HFF-Myc (cell line): ENCODE results near the gene MRPS22.
A peak's percentile ranks its signal among the peaks of the same experiment; 100 is the strongest.
"Not testable (repeated sequence)": the region's sequence is repeated elsewhere in the genome, so short reads cannot be mapped to it uniquely, and the experiment has no call there.

Experiments used
- DNase-seq: peaks from one replicate; pipeline ENCODE4 v3.0.0-alpha.2; 2011; ENCODE audit warnings: low read depth; ENCODE audit errors: extremely low read depth
- H3K4me3 ChIP-seq: replicated peaks from 2 replicates; pipeline ENCODE4 v1.5.1; 2011; ENCODE audit warnings: low read depth, mild to moderate bottlenecking, control low read depth, low read length
- TF ChIP-seq, protein P1 (sequence below): IDR thresholded peaks from 2 replicates; pipeline ENCODE4 v1.5.1; 2012; ENCODE audit warnings: mild to moderate bottlenecking, low read depth, low read length, control low read depth; ENCODE audit errors: missing control alignments

MRPS22 gene

DNA sequence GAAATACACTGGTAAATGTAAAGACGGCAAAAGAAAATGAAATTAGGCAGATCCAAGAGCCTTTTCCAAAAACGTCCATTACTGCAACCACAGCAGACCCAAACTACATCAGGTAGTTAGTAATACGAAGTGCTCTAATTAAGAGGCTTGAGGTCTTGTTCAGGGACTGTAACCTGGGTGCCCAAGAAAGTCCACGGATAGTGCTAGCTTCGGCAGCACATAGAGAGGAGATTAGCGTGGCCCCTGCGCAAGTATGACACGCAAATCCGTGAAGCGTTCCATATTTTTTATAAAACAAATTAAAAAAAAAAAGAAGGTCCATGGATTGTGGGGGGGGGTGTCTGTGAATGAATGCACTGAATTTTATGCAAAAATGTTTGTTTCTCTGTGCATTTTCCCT, 44.3 kb downstream of the MRPS22 start:
- peak overlapping the region; percentile 91 for H3K4me3 ChIP-seq
- TF ChIP-seq, protein P1, sequence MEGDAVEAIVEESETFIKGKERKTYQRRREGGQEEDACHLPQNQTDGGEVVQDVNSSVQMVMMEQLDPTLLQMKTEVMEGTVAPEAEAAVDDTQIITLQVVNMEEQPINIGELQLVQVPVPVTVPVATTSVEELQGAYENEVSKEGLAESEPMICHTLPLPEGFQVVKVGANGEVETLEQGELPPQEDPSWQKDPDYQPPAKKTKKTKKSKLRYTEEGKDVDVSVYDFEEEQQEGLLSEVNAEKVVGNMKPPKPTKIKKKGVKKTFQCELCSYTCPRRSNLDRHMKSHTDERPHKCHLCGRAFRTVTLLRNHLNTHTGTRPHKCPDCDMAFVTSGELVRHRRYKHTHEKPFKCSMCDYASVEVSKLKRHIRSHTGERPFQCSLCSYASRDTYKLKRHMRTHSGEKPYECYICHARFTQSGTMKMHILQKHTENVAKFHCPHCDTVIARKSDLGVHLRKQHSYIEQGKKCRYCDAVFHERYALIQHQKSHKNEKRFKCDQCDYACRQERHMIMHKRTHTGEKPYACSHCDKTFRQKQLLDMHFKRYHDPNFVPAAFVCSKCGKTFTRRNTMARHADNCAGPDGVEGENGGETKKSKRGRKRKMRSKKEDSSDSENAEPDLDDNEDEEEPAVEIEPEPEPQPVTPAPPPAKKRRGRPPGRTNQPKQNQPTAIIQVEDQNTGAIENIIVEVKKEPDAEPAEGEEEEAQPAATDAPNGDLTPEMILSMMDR = no peak
- DNase-seq = no peak

DNA sequence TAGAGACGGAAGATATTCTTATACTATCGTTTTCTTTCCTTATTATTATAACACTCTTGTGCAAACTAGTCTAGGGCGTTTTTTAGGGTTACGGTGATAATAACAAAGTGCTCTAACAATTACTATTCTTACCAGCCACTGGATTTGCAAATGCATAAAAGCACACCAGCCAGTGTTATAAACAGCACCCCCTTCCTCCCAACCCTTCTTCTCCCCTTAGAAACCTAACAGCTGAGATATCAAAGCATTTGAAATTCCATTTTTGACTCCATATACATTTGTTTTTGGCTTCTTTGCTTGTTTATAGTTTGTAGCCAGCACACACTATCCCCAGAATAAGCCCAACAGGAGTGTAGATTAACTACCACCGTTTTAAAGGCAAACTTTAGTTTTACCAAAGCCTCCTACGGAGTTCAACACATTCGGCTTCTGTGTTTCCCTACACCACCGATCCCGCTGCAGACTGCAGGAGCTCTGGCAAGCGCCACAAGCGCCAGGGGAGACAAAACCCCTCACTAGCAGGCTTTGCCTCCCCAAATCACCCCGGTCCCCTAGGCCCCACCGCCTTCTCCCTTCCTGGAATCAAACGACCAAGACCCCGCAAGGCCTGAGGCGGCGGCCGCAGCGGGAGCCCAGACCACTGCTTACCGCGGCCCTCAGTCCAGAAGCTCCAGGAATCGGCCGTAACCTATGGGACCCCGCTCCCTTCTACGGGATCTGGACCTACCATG, 45.2 kb downstream of the MRPS22 start:
- TF ChIP-seq, protein P1 = no peak
- DNase-seq = no peak

DNA sequence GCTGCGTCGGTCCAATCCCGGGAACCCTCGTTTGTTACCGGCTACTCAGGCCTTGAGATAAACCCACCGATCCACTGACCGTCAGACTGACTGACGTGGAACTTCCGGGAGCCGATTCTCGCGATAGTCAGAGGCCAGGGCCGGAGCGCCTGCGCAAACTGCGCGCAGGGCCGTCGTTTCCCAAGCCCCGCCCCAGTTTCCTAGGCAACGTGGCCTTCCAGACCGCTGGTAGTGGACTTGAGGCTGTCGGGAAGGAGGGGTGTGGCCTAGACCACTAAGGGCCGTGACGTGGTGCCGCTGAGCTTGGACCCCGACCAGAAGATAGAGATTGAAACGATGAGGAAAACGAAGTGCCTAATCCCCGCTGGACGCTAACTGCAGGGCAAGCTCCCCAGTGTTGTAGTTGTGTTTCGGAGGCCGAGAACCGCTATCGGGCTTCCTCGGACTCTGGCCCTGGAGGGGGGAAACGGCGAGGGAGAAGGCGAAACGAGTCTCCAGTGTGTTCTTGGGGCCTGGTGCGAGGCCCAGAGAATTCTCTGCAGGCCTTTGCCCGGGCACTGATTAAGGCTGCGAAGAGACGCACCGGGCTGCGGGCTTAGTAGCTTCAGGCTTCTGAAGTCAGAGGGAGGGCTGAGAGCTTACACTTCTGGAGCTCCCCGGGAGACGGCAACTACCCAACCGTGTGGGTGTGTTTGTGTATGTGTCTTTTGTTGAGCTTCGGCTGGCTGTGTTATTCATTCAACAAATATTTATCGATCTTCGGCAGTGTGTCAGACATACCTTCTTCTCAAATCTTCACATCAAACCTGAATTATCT, 45.9 kb downstream of the MRPS22 start, which contains the start of gene COPB2:
COPB2 (minus strand) TSS at position 96 of the 817 bp plus-strand sequence. CDS start 97 bp downstream, outside the sequence.
- H3K4me3 ChIP-seq = peak within 1 kb of the TSS; percentile 91
- TF ChIP-seq, protein P1 = no peak
- peak; percentile 96 for DNase-seq

More for the DNA sequence above, 45.2 kb downstream of the MRPS22 start:
- H3K4me3 ChIP-seq = peak overlapping the region; percentile 91

DNA sequence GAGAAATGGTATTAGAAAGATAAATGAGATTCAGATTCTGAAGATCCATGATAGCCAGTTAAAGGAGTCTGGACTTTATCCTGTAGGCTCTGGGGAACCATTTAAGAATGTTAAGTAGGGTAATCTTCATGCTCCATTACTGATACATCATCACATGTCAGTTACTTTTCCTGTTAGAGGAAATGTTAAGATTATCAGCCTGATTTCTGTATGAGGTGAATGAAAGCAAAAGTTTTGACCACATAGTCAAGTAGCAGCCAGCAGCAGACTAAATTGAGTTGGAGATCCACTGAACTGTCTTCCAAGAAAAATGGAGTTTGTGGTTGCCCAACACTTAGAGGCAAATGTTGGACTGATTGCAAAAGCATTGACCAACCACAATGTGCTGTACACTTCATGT, 50.3 kb downstream of the MRPS22 start:
- no peak for DNase-seq
- no peak overlapping the region for H3K4me3 ChIP-seq
- TF ChIP-seq, protein P1 = no peak

DNA sequence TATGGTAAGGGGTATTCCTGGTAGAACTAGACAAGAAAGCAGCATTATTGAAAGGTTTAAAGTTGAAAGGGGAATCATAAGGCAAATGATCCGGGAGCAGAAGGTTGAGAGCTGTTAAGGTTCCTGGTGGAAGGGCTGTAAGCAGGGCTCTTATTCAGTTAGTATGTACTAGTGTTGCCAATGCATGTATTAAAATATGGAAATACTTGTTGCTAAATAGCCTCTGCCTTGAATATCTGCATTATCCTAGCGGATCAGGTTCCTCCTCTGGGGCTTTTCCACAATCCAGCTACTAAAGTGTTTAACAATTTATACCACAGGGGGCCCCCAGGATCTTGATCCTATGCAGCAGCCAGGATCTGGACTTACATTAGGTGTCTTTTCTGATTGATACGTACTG, 52.9 kb downstream of the MRPS22 start:
- TF ChIP-seq, protein P1 = no peak
- DNase-seq = no peak
- H3K4me3 ChIP-seq = no peak overlapping the region

DNA sequence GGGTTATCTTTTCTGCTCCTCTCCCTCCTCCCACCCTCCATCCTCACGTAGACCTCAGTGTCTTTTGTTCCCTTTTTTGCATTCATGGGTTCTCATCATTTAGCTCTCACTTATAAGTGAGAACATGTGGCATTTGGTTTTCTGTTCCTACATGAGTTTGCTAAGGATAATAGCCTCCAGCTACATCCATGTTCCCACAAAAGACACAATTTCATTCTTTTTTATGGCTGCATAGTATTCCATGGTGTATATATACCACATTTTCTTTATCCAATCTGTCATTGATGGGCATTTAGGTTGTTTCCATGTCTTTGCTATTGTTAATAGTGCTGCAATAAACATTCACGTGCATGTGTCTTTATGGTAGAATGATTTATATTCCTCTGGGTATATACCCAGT, 57.3 kb downstream of the MRPS22 start:
- DNase-seq, H3K4me3 ChIP-seq: not testable (repeated sequence)
